Right lobe of liver (tissue), 4 donors: ENCODE measurements around the gene SUMO1.

Experiments used
- CTCF ChIP-seq, 4 donors: fragments of 200-600 bp in 3 of 4; fragments of 450-650 bp in 1 of 4; IDR thresholded peaks; one replicate each; pipeline versions ENCODE4 v1.5.1 to v1.8.0; 2016 to 2022; ENCODE audit warnings: antibody characterized with exemption in 4 of 4, mild to moderate bottlenecking in 2 of 4
- POLR2A ChIP-seq: fragments of 450-650 bp; IDR thresholded peaks from one replicate; pipeline ENCODE4 v1.6.1; 2017; ENCODE audit warnings: antibody characterized with exemption, mild to moderate bottlenecking
- donor health status: DM: no; HTN: no; CAD: no.
- donor health status: DM: no; HTN: no; CAD: no.
- donor health status: DM: no; HTN: yes; CAD: no.

- no peak for TF ChIP-seq CTCF (IDR thresholded peaks at IDR 0.05)
- no peak for TF ChIP-seq POLR2A
These were observed 53.2 kb downstream of the SUMO1 start for GRCh38 chr2:202185156-202185555.
